ENCODE measurements around the gene SLC24A3.

DNA sequence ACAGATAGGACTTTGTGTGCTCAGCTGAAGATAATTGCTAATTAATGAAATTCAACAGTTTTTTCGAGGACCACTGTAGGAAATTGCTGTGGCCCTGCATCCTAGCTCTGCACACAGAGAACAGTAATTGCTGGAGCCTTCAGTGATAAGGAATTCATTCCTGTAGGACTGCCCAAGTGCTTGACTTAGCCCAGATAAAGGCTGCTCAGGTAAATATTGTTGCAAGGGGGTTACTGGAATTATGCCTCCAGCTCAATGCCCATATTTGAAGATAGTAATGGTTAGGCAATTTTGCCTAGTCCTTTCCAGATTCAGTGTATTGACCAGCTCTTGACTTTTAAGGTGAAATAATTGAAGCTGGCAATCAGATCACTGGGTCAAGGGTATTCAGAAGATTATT, 122.9 kb downstream of the SLC24A3 start:
- TF ChIP-seq ZNF384 (IDR thresholded peaks at IDR 0.05) (no peak), L3MBTL2 (conservative IDR thresholded peaks at IDR 0.05) (no peak), ELF4 (IDR thresholded peaks at IDR 0.05) (no peak), SP1 (IDR thresholded peaks at IDR 0.05) (no peak), TARDBP (IDR thresholded peaks at IDR 0.05) (no peak), ARNT (IDR thresholded peaks at IDR 0.05) (no peak)
- TF ChIP-seq, protein P1, sequence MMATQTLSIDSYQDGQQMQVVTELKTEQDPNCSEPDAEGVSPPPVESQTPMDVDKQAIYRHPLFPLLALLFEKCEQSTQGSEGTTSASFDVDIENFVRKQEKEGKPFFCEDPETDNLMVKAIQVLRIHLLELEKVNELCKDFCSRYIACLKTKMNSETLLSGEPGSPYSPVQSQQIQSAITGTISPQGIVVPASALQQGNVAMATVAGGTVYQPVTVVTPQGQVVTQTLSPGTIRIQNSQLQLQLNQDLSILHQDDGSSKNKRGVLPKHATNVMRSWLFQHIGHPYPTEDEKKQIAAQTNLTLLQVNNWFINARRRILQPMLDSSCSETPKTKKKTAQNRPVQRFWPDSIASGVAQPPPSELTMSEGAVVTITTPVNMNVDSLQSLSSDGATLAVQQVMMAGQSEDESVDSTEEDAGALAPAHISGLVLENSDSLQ (IDR thresholded peaks at IDR 0.05) = no peak
